ENCODE measurements around the gene MZT2A. TPM values are rescaled to one million over a fixed set of nuclear protein-coding genes. Genes with fewer than 3 reads are reported as not detected.
"Not testable (repeated sequence)": the region's sequence is repeated elsewhere in the genome, so short reads cannot be mapped to it uniquely, and the experiment has no call there.

Gene MZT2A
- total RNA-seq, 1 experiment from 2014 or later = 143 TPM

GRCh38 chr2:131454914-131455313 is 37.3 kb downstream of the MZT2A start:
- H3K36me3 ChIP-seq (ENCODE audit: control insufficient read depth, insufficient read depth, low read length); POLR2A ChIA-PET: not testable (repeated sequence)

GRCh38 chr2:131451265-131451949 is 40.8 kb downstream of the MZT2A start:
- H3K9me3 ChIP-seq (ENCODE audit: control insufficient read depth, insufficient read depth, low read depth, low read length); POLR2A ChIA-PET; H3K27ac ChIP-seq (ENCODE audit: low read length); BruUV-seq (replicated peaks); CTCF ChIA-PET; H3K27me3 ChIP-seq (ENCODE audit: control insufficient read depth, insufficient read depth, low read length); in situ Hi-C loops (cut with HindIII; ENCODE audit: low pct_unique_long_range_greater_than_20kb, low sequenced_read_pairs); ATAC-seq; H3K4me1 ChIP-seq (ENCODE audit: control insufficient read depth, insufficient read depth, low read length); H3K36me3 ChIP-seq (ENCODE audit: control insufficient read depth, insufficient read depth, low read length); H3K4me3 ChIP-seq (ENCODE audit: low read depth in 2 of 2, low read length in 2 of 2); DNase-seq (ENCODE audit: low read depth, low spot score); intact Hi-C loops (cut with micrococcal nuclease; ENCODE audit: unreplicated experiment): not testable (repeated sequence)

More at GRCh38 chr2:131454914-131455313, 37.3 kb downstream of the MZT2A start:
- H3K4me1 ChIP-seq (ENCODE audit: control insufficient read depth, insufficient read depth, low read length); DNase-seq (ENCODE audit: low read depth, low spot score); H3K4me3 ChIP-seq (ENCODE audit: low read depth in 2 of 2, low read length in 2 of 2); H3K27ac ChIP-seq (ENCODE audit: low read length); ATAC-seq; in situ Hi-C loops (cut with HindIII; ENCODE audit: low pct_unique_long_range_greater_than_20kb, low sequenced_read_pairs); H3K9me3 ChIP-seq (ENCODE audit: control insufficient read depth, insufficient read depth, low read depth, low read length); CTCF ChIA-PET; H3K27me3 ChIP-seq (ENCODE audit: control insufficient read depth, insufficient read depth, low read length); intact Hi-C loops (cut with micrococcal nuclease; ENCODE audit: unreplicated experiment); BruUV-seq (replicated peaks): not testable (repeated sequence)

GRCh38 chr2:131447981-131448380 is 44.2 kb downstream of the MZT2A start:
- BruUV-seq (replicated peaks); ATAC-seq; H3K9me3 ChIP-seq (ENCODE audit: control insufficient read depth, insufficient read depth, low read depth, low read length); H3K27ac ChIP-seq (ENCODE audit: low read length); POLR2A ChIA-PET; CTCF ChIA-PET; in situ Hi-C loops (cut with HindIII; ENCODE audit: low pct_unique_long_range_greater_than_20kb, low sequenced_read_pairs); DNase-seq (ENCODE audit: low read depth, low spot score); H3K36me3 ChIP-seq (ENCODE audit: control insufficient read depth, insufficient read depth, low read length); H3K4me3 ChIP-seq (ENCODE audit: low read depth in 2 of 2, low read length in 2 of 2); H3K27me3 ChIP-seq (ENCODE audit: control insufficient read depth, insufficient read depth, low read length); intact Hi-C loops (cut with micrococcal nuclease; ENCODE audit: unreplicated experiment); H3K4me1 ChIP-seq (ENCODE audit: control insufficient read depth, insufficient read depth, low read length): not testable (repeated sequence)

GRCh38 chr2:131445896-131446295 is 46.3 kb downstream of the MZT2A start:
- Histone ChIP-seq H3K4me3 (ENCODE audit: low read depth in 2 of 2, low read length in 2 of 2) (no peak overlapping the region), H3K27me3 (ENCODE audit: control insufficient read depth, insufficient read depth, low read length) (peaks cover 3% of the 10 kb centered on the region), H3K9me3 (ENCODE audit: control insufficient read depth, insufficient read depth, low read depth, low read length) (no peaks in the 10 kb centered on the region), H3K4me1 (ENCODE audit: control insufficient read depth, insufficient read depth, low read length) (no peaks in the 10 kb centered on the region), H3K36me3 (ENCODE audit: control insufficient read depth, insufficient read depth, low read length) (no peaks in the 10 kb centered on the region), H3K27ac (ENCODE audit: low read length) (no peak overlapping the region)
- no TSS peak for BruUV-seq (replicated peaks)
- CTCF ChIA-PET = no interaction called here
- intact Hi-C loops (cut with micrococcal nuclease; ENCODE audit: unreplicated experiment) (no loop called here), in situ Hi-C loops (cut with HindIII; ENCODE audit: low pct_unique_long_range_greater_than_20kb, low sequenced_read_pairs) (no loop called here)
- DNase-seq (ENCODE audit: low read depth, low spot score) (no peak), ATAC-seq (no peak)
- POLR2A ChIA-PET = no interaction called here
- TF ChIP-seq TCF7L2 (IDR thresholded peaks at IDR 0.05; ENCODE audit: low read depth, low read length) (no peak), REST (IDR thresholded peaks at IDR 0.05; ENCODE audit: insufficient read depth in 1 of 2, low read depth in 2 of 2, low read length in 1 of 2) (no peak), POLR2AphosphoS5 (IDR thresholded peaks at IDR 0.05; ENCODE audit: low read depth, low read length) (no peak)

GRCh38 chr2:131445515-131445797 is 46.7 kb downstream of the MZT2A start:
- H3K4me3 ChIP-seq (ENCODE audit: low read depth in 2 of 2, low read length in 2 of 2); DNase-seq (ENCODE audit: low read depth, low spot score); H3K36me3 ChIP-seq (ENCODE audit: control insufficient read depth, insufficient read depth, low read length); POLR2A ChIA-PET; CTCF ChIA-PET; H3K4me1 ChIP-seq (ENCODE audit: control insufficient read depth, insufficient read depth, low read length); intact Hi-C loops (cut with micrococcal nuclease; ENCODE audit: unreplicated experiment); ATAC-seq; H3K27me3 ChIP-seq (ENCODE audit: control insufficient read depth, insufficient read depth, low read length); H3K9me3 ChIP-seq (ENCODE audit: control insufficient read depth, insufficient read depth, low read depth, low read length); in situ Hi-C loops (cut with HindIII; ENCODE audit: low pct_unique_long_range_greater_than_20kb, low sequenced_read_pairs); H3K27ac ChIP-seq (ENCODE audit: low read length); BruUV-seq (replicated peaks): not testable (repeated sequence)

- BruUV-seq (replicated peaks); ATAC-seq; POLR2A ChIA-PET; in situ Hi-C loops (cut with HindIII; ENCODE audit: low pct_unique_long_range_greater_than_20kb, low sequenced_read_pairs); H3K4me1 ChIP-seq (ENCODE audit: control insufficient read depth, insufficient read depth, low read length); intact Hi-C loops (cut with micrococcal nuclease; ENCODE audit: unreplicated experiment); CTCF ChIA-PET; H3K4me3 ChIP-seq (ENCODE audit: low read depth in 2 of 2, low read length in 2 of 2); H3K36me3 ChIP-seq (ENCODE audit: control insufficient read depth, insufficient read depth, low read length); DNase-seq (ENCODE audit: low read depth, low spot score); H3K9me3 ChIP-seq (ENCODE audit: control insufficient read depth, insufficient read depth, low read depth, low read length); H3K27ac ChIP-seq (ENCODE audit: low read length); H3K27me3 ChIP-seq (ENCODE audit: control insufficient read depth, insufficient read depth, low read length): not testable (repeated sequence)
Measured at GRCh38 chr2:131444736-131445514, 47.3 kb downstream of the MZT2A start.

All from Panc1 (cell line).